Bone marrow (tissue), 2 donors: ENCODE data around the gene SAT2.

Source experiments
- DNase-seq, 2 donors: peaks; one replicate each; lab custom pipeline; 2025; lab: John Stamatoyannopoulos, UW

Gene SAT2

DNA sequence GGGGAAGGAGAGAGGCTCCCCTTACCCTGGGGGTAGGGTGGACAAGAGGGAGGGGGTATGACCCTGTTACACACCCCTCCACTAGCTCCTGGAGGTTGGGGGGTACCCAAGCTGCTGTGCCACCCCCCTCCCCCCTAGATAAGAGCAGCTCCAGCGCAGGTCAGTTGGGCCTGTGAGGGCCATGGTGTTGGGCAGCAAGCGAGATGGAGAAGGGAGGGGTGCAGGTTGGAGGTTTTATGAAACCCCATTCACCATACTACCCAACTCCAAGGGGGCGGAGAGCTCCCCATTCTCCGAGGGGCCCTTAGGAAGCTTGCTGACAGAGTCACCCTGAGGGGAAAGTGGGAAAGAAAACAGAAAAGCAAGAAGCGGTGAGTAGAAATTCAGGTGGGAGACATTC lies 36.0 kb downstream of the SAT2 start:
- no peak for DNase-seq

DNA sequence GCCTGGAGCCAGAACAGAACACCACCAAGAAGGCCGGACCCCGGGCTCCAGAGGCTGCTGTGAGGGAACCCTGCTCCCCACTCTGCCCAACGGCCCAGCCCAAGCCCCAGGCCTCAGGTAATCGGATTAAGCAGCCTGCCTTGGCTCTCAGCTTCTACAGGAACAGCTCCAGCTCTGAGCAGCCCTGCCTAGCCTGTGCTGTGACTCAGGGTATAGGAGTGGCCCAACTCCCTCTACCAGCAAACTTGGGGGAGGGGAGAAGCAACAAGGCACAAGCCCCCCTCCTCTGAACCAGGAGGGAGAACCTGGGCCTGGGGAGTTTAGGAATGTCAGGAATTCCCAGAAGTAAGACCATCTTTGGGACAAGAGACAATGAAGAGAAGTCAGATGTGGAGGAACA lies 36.9 kb downstream of the SAT2 start:
- no peak for DNase-seq

DNA sequence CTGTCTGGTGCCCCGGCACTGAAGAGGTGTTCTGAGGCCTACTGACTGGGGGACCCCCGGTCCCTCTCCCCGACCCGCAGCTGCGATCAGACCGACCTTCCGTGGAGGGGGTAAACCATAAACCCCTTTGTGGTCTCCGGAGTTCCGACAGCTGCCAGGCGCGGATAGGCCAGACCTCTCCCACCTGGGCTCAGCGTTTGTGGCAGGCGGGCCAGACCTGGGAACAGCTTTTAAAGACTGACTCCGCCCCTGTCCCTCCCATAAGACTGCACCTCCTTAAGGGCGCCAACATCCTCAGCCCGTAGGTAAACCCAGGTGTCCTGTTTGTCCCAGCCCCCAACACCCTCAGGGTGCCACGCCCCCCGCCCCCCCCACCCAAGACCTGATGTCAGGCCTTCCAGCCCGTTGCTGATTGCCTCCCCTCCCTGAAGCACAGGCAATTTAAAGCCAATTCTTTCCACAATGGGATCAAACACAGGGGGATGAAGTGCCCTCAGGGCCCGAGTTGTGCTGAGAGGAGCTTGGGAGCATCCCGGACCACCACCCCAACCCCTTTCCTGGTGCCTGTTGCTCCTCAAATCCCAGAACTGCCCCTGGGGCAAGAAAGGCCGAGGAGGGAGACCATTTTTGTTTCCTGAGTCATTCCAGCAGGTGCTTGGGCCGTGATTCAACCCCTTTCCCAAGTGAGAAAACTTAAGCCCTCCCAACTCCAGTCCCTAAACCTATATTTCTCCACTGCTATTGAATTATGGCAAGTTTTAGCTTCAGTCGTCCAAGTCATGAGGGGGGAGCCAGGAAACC lies 37.5 kb downstream of the SAT2 start, which contains the start of gene SOX15:
TSS of gene SOX15 (minus strand) at position 204 of the 801 bp plus-strand sequence. CDS start 418 bp downstream, outside the sequence.
- no peak for DNase-seq

DNA sequence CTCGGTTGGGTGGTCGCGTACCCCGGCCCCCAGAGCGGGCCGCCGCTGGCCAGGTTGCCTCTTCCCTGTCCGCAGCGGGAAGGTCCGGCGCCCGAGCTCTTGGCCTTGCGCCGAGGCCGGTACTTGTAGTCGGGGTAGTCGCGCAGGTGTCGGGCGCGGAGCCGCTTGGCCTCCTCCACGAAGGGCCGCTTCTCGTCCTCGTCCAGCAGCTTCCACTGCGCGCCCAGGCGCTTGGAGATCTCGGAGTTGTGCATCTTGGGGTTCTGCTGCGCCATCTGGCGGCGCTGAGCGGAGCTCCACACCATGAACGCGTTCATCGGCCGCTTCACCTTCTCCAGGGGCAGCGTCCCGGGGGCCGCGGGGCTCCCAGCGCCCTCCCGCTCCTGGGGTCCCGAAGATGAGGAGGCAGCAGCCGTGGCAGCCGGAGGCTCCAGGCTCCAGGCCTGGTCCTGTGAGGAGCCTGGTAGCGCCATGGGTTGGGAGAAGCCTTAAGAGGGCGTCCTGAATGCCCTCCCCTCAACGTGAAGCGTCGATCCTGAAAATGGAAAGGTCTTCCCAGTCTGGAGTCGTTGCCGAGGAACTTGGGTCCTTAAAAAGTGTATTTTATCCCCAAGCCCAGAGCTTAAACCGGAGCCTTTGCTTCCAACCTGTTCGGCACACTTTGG lies 38.3 kb downstream of the SAT2 start:
- peak; percentile 41 to 56 for DNase-seq

DNA sequence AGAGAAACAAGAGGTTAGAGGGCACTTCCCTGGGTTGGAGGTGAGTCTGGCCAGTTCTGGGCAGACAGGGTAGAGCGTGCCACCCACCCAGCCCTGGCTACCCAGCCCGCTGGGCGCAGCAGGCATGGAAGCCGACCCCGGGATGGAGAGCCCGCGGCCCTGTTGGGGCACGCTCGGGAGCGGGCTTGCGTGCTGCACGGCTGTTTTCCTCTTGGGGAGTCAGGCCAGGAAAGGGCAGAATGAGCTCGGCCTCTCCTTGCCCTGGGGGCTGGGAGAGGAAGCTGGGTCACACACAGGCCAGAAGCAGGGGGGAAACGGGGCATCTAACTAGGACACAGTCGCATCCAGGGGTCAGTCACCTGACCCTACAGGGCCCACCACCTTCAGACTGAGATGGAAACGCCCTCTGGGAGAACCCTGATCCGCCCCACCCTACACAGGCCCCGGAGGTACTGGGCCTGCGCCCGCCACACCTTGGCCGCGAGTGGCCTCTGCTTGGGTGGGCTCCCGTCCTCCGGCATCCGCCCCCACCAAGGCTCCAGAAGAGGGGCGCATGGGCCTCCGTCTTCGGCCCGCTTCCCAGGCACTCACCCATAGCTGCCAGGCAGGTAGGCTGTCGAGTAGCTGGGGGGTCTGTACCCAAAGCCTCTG lies 38.9 kb downstream of the SAT2 start:
- DNase-seq: no peak

DNA sequence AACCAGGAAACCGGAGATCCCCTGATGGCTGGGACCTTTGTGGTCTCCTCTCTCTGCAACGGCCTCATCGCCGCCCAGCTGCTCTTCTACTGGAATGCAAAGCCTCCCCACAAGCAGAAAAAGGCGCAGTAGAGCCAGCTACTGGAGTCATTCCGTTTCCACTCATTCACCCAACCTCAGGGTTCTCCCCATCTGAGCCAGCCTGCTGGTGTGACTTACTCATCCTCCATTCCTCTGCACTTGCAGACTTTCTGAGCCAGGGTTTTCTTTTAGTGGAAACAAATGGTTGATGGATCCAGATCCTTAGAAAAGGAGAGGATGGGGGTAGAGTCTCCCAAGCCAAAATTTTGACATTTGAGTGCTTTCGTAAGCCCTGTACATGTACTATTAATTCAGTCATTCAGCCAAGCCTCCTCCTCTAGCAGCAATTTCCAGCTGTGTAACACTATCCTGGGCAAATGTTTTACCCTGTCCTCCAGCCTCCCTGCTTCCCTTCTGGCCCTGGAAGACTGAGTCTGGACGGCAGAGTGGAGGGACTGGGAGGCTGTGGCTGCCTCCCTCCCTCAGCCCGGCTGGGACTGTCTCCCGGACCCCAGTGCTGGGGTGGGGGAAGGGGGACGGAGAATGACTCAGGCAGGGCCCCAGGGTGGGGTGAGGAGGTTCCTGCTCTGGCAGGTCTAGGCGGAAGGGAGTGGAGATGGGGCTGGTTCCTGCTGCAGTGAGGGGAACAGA lies 40.0 kb downstream of the SAT2 start:
- peak in 1 of 2 donors; percentile 32 for DNase-seq

DNA sequence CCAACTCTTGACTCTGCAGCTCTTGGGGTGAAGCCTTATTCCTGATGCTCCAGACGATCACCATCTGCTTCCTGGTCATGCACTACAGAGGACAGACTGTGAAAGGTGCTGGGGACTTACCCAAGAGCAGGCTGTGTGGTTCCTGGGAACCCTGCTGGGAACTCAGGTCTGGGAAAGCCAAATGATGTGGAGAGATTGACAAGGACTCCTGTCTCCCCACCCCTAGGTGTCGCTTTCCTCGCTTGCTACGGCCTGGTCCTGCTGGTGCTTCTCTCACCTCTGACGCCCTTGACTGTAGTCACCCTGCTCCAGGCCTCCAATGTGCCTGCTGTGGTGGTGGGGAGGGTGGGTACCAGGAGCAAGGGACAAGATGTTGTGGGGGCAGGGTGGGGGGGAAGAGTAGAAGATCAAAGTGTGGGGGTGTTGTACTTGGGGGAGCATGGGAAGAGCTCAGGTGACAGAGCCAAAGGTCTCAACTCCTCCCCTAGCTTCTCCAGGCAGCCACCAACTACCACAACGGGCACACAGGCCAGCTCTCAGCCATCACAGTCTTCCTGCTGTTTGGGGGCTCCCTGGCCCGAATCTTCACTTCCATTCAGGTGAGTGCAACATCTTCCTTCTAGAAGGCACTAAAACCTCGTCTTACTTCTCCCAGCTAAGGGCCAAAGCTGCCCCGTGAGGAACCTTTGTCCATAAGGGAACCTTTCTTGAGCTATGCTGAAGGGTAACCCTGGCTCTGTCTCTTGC lies 40.8 kb downstream of the SAT2 start:
- DNase-seq: no peak

DNA sequence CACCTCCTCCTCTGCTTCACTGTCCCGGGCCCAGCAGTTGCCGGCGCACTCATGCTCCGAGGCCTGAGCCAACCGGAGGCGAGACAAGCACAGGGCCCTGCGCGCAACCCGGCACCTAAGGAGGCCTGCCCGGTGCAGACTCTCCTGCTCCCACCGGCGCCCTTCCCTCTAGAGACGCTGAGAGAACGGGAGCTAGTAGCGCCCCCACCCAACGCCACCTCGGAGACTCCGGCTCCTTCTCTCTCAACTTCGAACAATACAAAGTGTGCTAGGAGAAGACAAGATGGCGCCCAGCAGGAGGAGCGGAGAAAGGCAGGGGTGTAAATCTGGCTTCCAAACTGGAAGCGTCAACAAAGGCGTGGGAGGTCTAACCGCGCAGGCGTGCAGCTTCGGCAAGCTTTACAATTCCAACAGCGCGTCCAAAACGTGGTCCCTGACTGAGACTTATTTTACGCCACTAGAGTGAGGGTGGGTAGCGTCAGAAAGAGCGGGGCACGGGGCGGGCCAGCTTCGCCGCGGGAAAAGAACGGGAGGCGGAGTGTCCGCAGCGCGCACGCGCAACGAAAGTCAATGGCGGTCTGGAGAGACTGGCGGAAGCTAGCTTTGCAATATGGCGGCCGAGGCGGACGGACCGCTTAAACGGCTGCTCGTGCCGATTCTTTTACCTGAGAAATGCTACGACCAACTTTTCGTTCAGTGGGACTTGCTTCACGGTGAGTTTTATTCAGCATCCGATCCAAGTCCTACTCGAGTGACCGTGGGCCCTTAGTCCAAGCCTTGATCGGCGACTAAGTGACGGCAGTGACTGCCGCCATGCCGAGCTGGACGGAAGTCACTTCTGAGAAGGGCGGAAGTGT lies 44.1 kb downstream of the SAT2 start, which contains the start of gene MPDU1:
TSS of gene MPDU1 (plus strand) at position 600 of the 857 bp plus-strand sequence. CDS start at position 611, 11 bp downstream.
- DNase-seq: peak; percentile 94 to 97

DNA sequence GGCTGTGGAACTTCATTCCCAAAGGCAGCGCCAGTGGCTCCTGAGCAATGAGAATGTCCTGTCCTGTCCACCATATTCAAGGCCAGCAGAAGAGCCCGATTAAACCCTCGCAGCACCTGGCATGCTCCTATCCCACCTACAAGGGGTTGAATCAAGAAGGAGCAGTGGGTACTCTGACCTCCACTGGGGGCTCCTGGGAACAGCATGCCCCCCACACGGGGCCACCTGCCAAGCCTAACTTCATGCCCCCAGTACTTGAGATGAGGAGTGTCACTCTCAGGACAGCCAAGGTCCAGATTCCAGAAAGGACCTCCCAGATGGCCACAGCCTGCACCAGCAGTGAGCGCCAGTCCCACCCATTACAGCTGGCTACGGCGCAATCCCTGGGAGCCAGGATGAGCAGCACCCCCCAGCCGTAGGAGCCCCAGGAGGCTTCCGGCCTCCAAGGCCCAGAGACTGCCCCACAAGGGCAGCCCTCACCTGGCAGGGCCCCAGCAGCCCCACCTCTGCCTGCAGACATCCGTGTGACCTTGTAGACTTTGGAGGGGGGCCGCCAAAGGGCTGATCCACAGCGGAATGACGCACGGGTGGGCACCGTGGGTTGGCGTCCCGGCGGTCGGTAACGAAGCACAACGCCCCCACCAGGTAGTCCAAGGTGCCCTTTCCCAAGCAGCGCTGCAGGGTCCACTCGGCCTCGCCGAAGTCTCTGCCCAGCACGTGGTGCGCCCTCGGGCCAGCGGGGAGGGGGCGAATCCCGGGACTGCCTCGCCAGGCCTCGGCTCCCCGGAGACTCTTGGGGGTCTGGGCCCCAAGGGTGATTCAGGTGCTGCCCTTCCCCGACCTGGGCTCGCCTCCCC lies 45.0 kb downstream of the SAT2 start:
- DNase-seq: no peak

DNA sequence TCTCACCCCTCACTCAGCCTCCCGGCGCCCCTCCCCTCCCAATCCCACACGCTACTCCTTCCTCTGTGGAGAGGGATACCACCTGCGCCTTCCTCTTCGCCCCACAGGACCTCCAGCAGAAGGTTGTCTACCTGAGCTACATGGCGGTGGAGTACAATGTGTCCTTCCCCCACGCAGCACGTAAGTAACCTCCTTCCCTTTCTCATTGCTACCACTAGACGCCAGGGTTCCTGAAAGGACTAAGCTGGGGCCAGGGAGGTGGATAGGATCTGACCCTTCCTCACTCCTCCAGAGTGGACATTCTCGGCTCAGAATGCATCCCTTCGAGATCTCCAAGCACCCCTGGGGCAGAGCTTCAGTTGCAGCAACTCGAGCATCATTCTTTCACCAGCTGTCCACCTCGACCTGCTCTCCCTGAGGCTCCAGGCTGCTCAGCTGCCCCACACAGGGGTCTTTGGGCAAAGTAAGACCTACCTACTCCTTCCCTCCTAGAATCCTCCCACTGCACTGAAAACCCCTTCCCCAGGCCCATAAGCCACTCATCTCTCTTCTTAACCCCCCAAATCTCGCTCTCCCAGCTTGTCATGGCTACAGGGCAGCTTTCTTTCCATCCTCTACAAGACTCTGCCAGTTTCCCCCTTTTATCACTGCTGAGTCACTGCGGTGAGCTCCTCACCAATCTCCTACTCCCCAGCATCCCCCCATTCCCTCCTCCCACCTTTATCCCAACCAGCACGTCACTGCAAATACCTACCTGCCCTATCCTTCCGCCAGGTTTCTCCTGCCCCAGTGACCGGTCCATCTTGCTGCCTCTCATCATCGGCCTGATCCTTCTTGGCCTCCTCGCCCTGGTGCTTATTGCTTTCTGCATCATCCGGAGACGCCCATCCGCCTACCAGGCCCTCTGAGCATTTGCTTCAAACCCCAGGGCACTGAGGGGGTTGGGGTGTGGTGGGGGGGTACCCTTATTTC lies 46.7 kb downstream of the SAT2 start:
- DNase-seq: peak in 1 of 2 donors; percentile 8

DNA sequence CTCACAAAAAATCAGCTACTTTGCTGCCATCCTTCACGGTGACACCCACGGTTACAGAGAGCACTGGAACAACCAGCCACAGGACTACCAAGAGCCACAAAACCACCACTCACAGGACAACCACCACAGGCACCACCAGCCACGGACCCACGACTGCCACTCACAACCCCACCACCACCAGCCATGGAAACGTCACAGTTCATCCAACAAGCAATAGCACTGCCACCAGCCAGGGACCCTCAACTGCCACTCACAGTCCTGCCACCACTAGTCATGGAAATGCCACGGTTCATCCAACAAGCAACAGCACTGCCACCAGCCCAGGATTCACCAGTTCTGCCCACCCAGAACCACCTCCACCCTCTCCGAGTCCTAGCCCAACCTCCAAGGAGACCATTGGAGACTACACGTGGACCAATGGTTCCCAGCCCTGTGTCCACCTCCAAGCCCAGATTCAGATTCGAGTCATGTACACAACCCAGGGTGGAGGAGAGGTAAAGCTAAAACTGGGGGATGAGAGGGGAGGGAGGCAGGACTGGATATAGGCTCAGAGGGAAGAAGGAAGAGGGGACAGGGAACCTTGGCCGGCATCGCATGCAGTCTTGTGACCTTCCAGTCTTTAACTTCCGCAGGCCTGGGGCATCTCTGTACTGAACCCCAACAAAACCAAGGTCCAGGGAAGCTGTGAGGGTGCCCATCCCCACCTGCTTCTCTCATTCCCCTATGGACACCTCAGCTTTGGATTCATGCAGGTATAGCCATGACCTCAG lies 47.6 kb downstream of the SAT2 start:
- DNase-seq: peak in 1 of 2 donors; percentile 57

DNA sequence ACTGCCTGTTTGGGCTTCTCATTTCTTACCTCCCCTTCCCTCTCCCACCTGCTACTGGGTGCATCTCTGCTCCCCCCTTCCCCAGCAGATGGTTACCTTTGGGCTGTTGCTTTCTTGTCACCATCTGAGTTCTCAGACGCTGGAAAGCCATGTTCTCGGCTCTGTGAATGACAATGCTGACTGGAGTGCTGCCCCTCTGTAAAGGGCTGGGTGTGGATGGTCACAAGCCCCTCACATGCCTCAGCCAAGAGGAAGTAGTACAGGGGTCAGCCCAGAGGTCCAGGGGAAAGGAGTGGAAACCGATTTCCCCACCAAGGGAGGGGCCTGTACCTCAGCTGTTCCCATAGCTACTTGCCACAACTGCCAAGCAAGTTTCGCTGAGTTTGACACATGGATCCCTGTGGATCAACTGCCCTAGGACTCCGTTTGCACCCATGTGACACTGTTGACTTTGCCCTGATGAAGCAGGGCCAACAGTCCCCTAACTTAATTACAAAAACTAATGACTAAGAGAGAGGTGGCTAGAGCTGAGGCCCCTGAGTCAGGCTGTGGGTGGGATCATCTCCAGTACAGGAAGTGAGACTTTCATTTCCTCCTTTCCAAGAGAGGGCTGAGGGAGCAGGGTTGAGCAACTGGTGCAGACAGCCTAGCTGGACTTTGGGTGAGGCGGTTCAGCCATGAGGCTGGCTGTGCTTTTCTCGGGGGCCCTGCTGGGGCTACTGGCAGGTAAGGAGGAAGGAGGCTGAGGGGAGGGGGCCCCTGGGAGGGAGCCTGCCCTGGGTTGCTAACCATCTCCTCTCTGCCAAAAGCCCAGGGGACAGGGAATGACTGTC lies 48.4 kb downstream of the SAT2 start, which contains the start of gene CD68:
TSS of gene CD68 (plus strand) at position 638 of the 833 bp plus-strand sequence. CDS start at position 678, 40 bp downstream.
- DNase-seq: peak; percentile 57 to 89

DNA sequence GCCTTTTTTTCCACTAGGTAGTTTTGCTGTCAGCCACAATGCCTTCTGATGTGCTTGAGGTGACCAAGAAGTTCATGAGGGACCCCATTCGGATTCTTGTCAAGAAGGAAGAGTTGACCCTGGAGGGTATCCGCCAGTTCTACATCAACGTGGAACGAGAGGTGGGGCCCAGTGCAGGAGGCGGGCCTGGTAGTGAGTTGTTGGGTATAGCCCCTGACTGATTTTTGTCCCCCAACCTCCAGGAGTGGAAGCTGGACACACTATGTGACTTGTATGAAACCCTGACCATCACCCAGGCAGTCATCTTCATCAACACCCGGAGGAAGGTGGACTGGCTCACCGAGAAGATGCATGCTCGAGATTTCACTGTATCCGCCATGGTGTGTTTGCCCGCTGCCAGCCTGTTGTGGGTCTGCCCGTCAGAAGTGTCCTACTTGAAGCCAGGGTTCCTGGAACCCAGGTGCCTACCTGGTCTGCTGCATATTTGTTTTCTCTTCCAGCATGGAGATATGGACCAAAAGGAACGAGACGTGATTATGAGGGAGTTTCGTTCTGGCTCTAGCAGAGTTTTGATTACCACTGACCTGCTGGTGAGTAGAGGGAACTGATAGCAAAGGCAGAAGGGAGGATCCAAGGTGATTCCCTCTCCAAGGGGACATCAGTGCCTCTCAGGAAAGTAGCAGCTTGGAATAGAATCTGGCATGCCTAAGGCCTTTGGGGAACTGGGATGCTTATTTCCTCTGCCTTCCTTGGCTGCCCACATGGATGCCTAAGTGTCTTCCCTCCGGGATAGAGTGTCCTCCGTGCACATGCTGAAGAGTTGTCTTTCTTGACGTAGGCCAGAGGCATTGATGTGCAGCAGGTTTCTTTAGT lies 50.1 kb downstream of the SAT2 start:
- no peak for DNase-seq

DNA sequence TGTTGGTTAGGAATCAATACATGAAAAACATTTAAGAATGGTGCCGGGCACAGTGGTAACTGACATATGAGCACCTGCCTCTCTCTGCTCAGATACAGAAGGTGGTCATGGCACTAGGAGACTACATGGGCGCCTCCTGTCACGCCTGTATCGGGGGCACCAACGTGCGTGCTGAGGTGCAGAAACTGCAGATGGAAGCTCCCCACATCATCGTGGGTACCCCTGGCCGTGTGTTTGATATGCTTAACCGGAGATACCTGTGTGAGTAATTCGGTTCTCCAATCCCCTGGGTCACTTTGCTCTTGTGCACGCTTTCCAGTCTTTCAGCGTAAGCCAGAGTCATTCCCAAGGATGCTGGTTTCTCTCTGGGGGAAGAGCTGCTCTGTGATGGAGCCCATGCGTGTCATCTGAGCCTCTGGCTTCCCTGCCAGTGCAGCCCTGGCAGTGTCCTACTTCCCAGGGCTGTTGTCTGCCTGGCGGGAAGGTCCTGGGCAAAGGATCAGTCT lies 51.1 kb downstream of the SAT2 start:
- DNase-seq: no peak
